Measurements from ENCODE around the gene WDR4. TPM values are rescaled to one million over a fixed set of nuclear protein-coding genes. Genes with fewer than 3 reads are reported as not detected.

Gene WDR4
- total RNA-seq, 1 experiment from 2014 or later: 35.3 TPM

GRCh38 chr21:42900446-42900845 lies 21.1 kb upstream of the WDR4 start:
- H3K4me2 ChIP-seq (ENCODE audit: low read length): no peak overlapping the region
- no peaks in the 10 kb centered on the region for H3K9me3 ChIP-seq (ENCODE audit: low read length)
- ATAC-seq: no peak
- DNase-seq: no peak
- no peak overlapping the region for H3K4me3 ChIP-seq (ENCODE audit: low read length)
- intact Hi-C loops (cut with micrococcal nuclease): no loop called here
- ChIA-PET POLR2A (ENCODE audit: unreplicated experiment) (no interaction called here), CTCF (interaction anchor here (0.6 kb wide), 1 partner anchor 306 kb away, joined by 4 read pairs; no protein-coding TSS in a partner anchor)
- H3K9ac ChIP-seq (ENCODE audit: low read length): no peak overlapping the region
- TF ChIP-seq EZH2phosphoT487 (IDR thresholded peaks at IDR 0.05; ENCODE audit: borderline replicate concordance, low read length) (no peak), EZH2 (IDR thresholded peaks at IDR 0.05; ENCODE audit: low read length, unreplicated experiment) (no peak)
- TF ChIP-seq, protein P1, sequence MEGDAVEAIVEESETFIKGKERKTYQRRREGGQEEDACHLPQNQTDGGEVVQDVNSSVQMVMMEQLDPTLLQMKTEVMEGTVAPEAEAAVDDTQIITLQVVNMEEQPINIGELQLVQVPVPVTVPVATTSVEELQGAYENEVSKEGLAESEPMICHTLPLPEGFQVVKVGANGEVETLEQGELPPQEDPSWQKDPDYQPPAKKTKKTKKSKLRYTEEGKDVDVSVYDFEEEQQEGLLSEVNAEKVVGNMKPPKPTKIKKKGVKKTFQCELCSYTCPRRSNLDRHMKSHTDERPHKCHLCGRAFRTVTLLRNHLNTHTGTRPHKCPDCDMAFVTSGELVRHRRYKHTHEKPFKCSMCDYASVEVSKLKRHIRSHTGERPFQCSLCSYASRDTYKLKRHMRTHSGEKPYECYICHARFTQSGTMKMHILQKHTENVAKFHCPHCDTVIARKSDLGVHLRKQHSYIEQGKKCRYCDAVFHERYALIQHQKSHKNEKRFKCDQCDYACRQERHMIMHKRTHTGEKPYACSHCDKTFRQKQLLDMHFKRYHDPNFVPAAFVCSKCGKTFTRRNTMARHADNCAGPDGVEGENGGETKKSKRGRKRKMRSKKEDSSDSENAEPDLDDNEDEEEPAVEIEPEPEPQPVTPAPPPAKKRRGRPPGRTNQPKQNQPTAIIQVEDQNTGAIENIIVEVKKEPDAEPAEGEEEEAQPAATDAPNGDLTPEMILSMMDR (conservative IDR thresholded peaks at IDR 0.05; ENCODE audit: low read depth, low read length): no peak
- H3K27ac ChIP-seq (ENCODE audit: low read length): no peak overlapping the region
- H3K4me1 ChIP-seq (ENCODE audit: insufficient read depth, low read length): no peaks in the 10 kb centered on the region
- H3K9me2 ChIP-seq (replicated peaks; ENCODE audit: low read length): no peaks in the 10 kb centered on the region
- H3F3A ChIP-seq (ENCODE audit: low read length, unreplicated experiment): no peaks in the 10 kb centered on the region
- peaks cover 44% of the 10 kb centered on the region for H3K36me3 ChIP-seq (ENCODE audit: low read depth, low read length)
- no peaks in the 10 kb centered on the region for H3K27me3 ChIP-seq (ENCODE audit: low read length)
- no TSS peak for BruUV-seq (replicated peaks)
- H3K79me2 ChIP-seq (ENCODE audit: low read length): peaks cover 35% of the 10 kb centered on the region
- H4K20me1 ChIP-seq (ENCODE audit: low read length): no peaks in the 10 kb centered on the region
- H2AFZ ChIP-seq (ENCODE audit: low read length): no peak overlapping the region

- CTCF ChIA-PET: interaction anchor here (0.6 to 1.3 kb wide), 3 partner anchors 9 to 81 kb away, joined by 3 to 5 read pairs (median 4); no protein-coding TSS in a partner anchor
- H3K36me3 ChIP-seq (ENCODE audit: low read depth, low read length): peaks cover 9% of the 10 kb centered on the region; the same call in 1 of the 2 replicates
- peak within 1 kb of the TSS; percentile 99 for H3K4me3 ChIP-seq (ENCODE audit: low read length)
- H3K9me3 ChIP-seq (ENCODE audit: low read length): no peaks in the 10 kb centered on the region
- peaks cover 25% of the 10 kb centered on the region for H3K79me2 ChIP-seq (ENCODE audit: low read length)
- H3K4me1 ChIP-seq (ENCODE audit: insufficient read depth, low read length): peaks cover 7% of the 10 kb centered on the region
- DNase-seq: peak; percentile 99
- H3K9ac ChIP-seq (ENCODE audit: low read length): peak within 1 kb of the TSS; percentile 95
- no TSS peak for BruUV-seq (replicated peaks)
- peak within 1 kb of the TSS; percentile 75 for H3K27ac ChIP-seq (ENCODE audit: low read length)
- ATAC-seq: peak; percentile 93
- H3F3A ChIP-seq (ENCODE audit: low read length, unreplicated experiment): no peaks in the 10 kb centered on the region
- H4K20me1 ChIP-seq (ENCODE audit: low read length): 0 out of 2 replicates have a peak, but pooled peaks cover 3% of the 10 kb centered on the region
- POLR2A ChIA-PET (ENCODE audit: unreplicated experiment): interaction anchor here (0.6 to 0.7 kb wide), 2 partner anchors 22 to 84 kb away, joined by 4 read pairs; no protein-coding TSS in a partner anchor
- TF ChIP-seq EZH2phosphoT487 (IDR thresholded peaks at IDR 0.05; ENCODE audit: borderline replicate concordance, low read length): no peak
- TF ChIP-seq, protein P1 (conservative IDR thresholded peaks at IDR 0.05; ENCODE audit: low read depth, low read length): no peak
- no peak for TF ChIP-seq EZH2 (IDR thresholded peaks at IDR 0.05; ENCODE audit: low read length, unreplicated experiment)
- no peaks in the 10 kb centered on the region for H3K9me2 ChIP-seq (replicated peaks; ENCODE audit: low read length)
- peak within 1 kb of the TSS; percentile 68 for H2AFZ ChIP-seq (ENCODE audit: low read length)
- H3K4me2 ChIP-seq (ENCODE audit: low read length): peak within 1 kb of the TSS; percentile 87
- no peaks in the 10 kb centered on the region for H3K27me3 ChIP-seq (ENCODE audit: low read length)
- intact Hi-C loops (cut with micrococcal nuclease): loop anchor here (1.0 to 10.0 kb wide), 2 partner anchors 30 to 82 kb away; partner anchors contain the start of gene PKNOX1
Measured at GRCh38 chr21:42892931-42893755, 13.8 kb upstream of the WDR4 start, which contains the start of gene NDUFV3. TSS of gene NDUFV3 (plus strand) at chr21:42893309. CDS start at chr21:42893334, 25 bp downstream.

All from PC-3 (cell line).